ENCODE results near the gene BRI3.

Gene BRI3

DNA sequence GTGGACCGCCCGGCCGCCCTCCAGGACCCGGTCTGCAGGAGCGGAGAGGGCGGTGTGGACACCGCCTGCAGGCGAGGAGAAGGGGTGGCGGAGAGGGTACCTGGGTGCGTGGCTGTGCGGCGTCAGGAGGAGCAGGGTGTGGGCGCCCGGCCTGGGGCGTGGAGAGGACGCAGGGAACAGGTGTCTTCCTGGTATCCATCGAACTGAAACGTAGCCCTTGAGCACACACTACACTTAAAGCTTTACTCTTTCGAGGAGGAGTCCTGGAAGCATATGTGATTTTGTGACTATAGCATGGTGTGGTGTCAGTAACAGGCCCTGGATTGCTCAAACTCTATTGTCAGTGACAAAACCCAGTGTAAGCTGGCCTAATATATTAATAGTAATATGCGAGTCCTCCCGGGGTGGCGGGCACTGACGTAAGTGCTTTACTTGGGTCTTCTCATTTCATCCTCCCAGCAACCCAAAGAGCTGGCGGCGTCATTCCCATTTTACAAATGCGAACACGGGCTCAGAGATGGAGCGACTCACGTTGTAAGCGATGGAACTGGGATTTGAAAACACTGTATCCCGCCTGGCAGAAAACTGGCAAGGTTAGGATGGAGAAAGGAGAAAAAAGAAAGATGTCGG lies 28.9 kb upstream of the BRI3 start:
- no peak for DNase-seq (ENCODE audit: low read depth)

DNA sequence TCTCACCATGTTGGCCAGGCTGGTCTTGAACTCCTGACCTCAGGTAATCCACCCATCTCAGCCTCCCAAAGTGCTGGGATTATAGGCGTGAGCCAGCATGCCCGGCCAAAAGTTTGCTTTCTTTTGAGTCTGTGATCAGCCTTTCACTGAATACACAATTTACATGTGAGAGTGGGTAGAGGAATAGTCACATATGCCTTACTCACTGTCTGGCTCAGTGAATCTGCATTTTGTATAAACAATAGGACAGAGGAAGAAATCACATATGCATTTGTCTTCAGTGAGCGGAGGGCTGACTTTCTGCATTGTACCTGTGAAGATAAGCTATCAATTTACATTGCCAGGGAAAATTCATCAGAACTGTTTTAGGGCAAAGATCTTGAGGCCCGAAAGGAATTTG lies 27.0 kb upstream of the BRI3 start:
- DNase-seq (ENCODE audit: low read depth): no peak

DNA sequence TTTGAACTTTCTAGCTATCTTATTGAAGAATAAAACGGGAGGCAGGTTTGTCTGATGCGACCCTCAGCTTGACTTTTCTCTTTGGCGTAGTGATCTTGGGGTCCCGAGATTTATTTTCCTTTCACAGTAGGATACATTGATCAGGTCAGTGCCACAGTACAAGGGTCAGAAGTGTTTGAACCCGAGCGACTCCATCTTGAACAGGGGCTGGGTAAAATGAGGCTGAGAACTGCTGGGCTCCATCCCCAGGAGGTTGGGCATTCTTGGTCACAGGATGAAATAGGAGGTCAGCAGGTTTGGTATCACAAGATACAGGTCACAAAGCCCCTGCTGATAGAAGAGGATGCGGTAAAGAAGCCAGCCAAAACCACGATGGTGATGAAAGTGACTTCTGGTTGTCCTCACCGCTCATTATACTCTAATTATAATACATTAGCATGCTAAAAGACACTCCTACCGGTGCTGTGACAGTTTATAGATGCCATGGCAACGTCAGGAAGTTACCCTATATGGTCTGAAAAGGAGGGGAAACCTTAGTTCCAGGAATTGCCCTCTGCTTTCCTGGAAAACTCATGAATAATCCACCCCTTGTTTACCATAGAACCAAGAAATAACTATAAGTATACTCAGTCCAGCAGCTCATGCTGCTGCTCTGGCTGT lies 26.4 kb upstream of the BRI3 start:
- DNase-seq (ENCODE audit: low read depth): no peak

DNA sequence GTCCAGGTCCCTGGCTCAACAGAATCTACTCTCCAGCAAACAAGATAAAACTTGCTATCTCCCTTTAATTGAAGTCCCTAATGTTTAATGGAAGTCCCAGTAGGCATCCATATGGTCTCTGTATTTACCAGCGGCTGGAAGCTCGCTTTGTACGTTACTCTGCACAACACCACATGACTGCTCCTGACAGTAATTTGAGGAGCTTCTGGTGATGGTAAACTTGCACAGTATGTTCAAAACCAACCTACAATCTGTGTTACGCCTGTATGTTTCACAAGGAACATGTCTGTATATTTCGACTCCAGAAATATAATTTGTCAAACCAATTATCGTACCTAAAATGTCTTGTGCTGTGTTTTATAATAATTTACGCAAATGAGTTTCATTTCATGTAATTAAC lies 25.1 kb upstream of the BRI3 start:
- DNase-seq (ENCODE audit: low read depth): no peak

DNA sequence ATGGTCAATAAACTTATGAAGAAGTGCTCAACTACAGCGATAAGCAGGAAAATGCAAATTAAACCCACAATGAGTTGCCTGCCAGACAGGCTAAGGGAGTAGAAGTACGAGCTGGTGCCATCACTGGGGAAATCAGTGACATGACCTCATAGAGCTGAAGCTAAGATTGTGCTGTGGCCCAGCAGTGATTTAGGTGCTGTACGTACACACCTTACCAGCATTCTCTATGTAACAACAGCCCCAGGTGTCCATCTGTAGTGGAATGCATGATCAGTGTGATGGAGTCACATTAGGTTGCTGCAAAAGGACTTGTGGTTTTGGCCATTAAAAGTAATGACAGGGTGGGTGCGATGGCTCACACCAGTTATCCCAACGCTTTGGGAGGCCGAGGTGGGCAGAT lies 23.8 kb upstream of the BRI3 start:
- DNase-seq (ENCODE audit: low read depth): no peak

DNA sequence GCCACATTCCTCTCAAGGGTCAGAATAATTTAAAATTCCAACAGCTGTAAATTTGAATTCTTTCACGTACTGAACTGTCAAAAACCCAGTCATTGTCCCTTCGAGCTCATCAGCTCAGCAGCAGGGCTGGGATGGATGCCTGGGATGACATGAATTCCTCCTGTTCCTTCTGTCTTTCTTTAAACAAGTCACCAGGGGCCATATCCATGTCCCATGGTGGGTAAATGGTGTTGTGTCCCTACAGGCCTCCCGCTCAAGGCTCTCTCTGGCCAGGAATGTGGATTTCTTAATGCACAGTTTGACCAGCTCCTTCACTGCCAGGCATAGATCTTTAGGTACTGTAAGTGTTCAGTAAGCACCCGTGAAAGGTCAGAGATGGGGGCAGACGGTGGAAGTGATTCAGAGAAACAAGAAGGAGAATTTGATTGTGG lies 15.6 kb upstream of the BRI3 start:
- no peak for DNase-seq (ENCODE audit: low read depth)

DNA sequence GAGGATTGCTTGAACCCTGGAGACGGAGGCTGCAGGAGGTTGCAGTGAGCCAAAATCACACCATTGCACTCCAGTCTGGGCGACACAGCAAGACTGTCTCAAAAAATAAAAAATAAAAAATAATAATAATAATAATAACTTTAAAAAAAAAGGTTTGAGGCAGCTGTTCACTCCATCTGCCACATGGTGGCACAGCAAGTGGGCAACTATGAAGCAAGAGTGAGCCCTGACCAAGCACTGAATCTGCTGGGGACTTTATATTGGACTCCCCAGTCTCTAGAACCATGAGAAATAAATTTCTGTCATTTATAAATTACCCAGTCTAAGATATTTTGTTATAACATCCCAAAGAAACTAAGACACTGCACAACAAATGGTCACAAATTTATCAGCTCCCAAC lies 14.6 kb upstream of the BRI3 start:
- DNase-seq (ENCODE audit: low read depth): no peak

DNA sequence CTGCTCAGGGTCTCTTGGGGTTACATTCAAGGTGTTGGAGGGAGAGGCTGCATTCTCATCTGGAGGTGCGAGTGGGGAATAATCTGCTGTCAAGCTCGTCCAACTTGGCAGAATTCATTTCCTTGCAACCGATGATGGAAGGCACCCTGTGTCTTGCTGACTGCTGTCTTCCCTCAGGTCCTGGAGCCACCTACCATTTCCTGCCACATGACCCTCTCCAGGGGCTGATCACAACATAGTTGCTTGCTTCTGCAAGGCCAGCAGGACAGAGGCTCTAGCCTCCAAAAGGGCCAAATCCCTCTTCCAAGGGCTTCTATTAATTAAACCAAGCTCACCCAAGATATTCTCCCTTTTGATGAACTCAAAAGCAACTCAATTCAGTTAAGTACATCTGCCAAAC lies 14.2 kb upstream of the BRI3 start:
- DNase-seq (ENCODE audit: low read depth): no peak

DNA sequence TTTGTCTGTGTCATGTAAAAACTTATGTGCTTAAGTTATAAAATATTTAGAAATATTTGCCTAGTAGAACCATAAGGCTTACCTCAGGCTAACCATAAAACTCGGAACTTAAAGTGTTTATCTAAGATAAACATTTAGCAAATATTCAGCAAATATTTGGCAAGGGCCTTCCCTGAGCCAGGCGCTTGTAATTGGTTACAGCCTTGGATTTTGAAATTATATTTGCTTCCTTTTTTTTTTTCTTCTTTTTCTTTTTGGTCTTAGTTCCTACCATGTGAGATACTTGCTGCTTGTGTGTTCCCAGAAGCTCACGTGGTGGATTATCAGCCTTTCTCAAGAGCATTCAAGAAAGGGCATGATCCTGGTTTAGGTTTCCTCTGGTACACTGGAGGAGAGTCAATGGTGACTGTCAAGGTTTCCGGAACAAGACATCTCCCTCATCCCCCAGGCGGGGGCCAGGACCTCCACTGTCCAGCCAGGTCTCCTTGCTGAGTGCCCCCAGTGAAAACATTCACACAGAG lies 5.2 kb upstream of the BRI3 start:
- no peak for DNase-seq (ENCODE audit: low read depth)

DNA sequence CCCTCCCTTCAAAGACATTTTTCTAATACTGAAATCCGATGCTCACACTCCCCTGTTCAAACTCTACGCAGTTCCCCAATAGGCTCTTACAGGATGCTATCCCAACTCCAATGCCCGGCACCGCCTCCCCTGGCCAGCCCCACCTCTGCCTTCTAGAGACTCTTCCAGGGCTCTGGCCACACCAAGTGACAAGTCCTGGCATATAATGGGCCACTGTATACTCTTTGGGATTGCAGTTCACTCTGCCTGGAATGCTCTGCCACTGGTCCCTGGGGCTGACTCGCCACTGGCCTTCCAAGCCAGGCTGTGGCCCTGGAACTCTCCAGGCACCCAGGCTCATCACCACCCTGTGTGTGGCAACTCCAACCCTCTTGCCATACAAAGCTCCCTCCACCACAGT lies 3.1 kb upstream of the BRI3 start:
- DNase-seq (ENCODE audit: low read depth): no peak

DNA sequence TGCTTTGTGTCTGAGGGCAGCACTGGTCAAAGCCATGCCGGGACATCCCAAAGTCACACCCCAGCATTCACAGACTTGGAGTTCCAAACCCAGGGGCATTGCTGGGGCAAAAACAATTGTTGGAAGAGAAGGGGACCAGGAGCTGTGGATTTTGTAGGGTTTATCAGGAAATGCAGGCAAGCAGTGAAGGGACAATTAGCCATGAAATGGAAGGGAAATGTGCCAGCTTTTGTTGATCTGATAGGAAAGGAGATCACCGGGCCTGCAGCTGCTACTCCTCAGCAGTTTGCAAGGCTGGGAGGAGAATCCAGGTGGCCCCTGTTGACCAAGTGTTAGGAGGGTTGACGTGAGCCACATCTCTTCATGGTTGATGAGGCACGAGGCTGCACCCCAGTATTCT lies 2.5 kb upstream of the BRI3 start:
- DNase-seq (ENCODE audit: low read depth): no peak

DNA sequence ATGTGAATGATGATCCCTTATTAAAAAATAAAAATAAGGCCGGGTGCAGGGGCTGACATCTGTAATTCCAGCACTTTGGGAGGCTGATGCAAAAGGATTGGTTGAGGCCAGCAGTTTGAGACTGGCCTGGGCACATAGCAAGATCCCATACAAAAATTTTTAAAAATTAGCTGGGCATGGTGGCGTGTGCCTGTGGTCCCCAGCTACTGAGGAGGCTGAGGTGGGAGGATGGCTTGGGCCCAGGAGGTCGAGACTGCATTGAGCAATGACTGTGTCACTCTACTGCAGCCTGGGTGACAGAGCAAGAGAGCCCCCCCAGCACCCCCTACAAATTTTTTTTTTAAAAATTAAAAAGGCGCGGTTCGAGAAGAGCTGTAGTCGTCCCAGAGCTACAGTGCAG lies 1.2 kb upstream of the BRI3 start:
- no peak for DNase-seq (ENCODE audit: low read depth)

DNA sequence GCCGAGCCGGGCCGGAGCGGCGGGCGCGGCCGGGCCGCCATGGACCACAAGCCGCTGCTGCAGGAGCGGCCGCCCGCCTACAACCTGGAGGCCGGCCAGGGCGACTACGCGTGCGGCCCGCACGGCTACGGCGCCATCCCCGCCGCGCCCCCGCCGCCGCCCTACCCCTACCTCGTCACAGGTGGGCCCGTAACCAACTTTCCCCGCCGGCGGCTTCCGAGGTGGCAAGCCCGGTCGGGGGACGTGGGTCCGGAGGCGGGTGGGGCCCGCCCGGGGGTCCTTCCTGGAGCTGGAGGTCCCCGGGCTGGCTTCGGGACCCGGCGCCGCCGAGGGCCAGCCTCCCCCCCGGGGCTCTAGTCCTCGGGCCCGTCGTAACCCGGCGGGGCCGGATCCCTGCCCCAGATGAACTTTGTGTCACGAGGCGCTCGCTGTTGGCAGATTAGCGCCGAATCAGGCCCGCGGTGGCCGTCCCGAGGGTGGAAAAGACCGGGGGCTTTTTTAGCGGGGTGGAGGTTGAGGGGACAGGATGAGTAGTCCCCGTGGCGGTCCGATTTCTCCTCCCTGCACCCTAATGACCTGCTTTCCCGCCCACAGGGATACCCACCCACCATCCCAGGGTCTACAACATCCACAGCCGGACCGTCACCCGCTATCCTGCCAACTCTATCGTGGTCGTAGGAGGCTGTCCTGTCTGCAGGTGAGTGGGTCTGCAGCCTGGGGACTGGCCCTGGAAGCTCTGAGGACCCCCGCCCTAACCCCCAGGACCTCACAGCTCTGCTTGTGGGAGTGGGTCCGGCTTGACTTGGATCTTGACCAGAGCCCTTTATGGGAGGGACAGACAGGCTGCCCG lies 496 bp downstream of the BRI3 start:
- no peak for DNase-seq (ENCODE audit: low read depth)

DNA sequence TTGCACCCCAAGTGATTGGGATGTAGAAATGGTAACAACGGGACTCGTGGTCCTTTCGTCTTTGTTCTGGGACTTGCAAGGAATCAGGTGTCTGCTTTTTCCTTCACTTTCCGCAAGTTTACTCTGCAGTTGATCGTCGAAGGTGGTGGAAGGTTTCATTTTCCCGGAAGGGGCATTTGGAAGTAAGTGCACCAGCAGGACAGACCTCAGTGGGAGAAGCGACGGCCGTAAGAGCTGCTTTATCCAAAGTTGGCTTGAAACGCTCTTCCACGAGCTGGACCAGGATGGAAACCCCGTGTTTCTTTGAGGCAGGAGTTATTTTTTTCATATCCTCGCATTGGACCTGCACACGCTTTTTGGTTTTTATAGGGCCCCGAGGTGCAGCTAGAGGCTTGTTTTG lies 1.2 kb downstream of the BRI3 start:
- no peak for DNase-seq (ENCODE audit: low read depth)

DNA sequence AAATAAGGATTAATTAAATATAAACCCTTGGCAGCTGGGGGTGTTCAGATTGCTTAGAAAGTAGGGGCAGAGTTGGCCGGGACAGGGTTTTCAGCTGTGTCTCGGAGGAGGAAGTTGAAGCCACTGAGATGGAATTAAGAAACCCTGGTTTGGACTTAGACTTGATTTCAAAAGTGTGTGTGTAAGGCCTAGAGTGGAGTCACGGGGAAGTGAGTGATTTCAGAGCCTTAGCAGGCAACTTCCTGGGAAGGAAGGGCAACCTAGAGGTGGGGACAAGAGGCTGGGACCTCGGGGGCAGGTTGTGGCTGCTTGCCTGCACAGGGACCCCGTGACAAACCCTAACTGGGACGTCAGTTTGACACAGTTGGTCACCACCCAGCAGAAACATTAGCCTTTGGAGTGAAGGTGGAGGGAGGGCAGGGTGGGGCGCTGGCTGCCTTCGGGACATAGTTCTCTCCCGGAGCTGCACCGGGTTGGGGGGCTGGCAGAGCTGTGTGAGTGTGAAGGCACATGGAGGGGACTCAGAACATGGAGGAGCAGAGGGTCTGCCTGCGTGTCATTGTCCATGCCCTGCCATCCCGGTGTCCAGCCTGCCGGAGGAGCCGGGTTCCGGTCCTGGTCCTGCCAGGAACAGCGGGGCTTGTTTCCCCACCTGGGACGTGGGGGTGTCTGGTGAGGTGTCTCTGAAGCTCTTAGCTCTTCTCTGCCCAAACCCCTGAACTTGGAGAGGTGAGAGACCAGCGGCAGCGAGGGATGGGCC lies 1.8 kb downstream of the BRI3 start:
- DNase-seq (ENCODE audit: low read depth): no peak

DNA sequence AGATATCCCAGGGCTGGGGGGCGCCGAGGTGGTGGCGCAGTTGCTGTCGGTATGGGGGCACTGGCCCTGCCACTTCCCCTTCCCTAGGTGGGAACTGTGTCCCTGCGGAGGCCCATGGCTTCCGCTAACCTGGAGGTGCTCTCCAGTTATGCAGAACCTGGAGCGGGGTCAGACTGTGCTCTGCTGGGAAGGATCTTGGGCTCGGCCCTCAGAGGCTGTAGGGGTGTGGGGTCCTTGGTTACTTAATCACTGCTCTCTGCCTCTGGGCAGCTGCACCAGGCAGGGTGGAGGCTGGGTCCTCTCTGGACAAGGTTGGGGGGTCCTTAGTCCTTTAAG lies 2.4 kb downstream of the BRI3 start:
- DNase-seq (ENCODE audit: low read depth): no peak

DNA sequence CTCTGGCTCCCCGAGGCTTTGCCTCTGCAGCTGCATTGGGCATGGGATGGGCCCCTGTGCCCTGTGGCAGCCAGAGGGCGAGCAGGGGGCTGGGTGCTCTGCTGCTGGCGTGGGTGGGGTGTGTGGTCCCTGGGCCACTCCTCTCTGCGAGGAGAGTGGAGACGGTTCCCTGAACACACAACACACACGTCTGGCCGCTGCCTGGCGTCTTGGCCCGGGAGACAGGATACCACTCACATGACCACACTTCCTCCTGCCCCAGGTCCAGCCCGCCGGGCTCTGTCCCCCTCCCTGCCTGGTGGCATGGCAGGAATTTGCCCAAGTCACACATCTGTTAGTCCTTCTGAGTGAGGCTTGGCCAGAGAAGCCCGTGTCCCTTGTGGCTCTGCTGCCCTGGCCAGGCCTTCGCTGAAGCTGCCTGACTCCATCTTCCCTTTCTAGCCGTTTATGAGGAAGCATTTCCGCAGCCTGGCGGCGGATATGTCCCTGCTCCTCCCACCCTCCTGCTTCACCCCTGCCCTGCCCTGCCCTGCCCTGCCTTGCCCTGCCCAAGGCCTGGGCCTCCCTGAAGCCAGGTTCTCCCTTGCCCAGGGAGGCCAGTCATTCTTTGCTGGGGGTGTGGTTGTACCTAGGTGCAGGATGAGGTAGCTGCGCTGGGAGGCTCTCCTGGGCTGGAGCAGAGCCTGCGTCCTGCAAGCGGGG lies 3.0 kb downstream of the BRI3 start:
- DNase-seq (ENCODE audit: low read depth): no peak

DNA sequence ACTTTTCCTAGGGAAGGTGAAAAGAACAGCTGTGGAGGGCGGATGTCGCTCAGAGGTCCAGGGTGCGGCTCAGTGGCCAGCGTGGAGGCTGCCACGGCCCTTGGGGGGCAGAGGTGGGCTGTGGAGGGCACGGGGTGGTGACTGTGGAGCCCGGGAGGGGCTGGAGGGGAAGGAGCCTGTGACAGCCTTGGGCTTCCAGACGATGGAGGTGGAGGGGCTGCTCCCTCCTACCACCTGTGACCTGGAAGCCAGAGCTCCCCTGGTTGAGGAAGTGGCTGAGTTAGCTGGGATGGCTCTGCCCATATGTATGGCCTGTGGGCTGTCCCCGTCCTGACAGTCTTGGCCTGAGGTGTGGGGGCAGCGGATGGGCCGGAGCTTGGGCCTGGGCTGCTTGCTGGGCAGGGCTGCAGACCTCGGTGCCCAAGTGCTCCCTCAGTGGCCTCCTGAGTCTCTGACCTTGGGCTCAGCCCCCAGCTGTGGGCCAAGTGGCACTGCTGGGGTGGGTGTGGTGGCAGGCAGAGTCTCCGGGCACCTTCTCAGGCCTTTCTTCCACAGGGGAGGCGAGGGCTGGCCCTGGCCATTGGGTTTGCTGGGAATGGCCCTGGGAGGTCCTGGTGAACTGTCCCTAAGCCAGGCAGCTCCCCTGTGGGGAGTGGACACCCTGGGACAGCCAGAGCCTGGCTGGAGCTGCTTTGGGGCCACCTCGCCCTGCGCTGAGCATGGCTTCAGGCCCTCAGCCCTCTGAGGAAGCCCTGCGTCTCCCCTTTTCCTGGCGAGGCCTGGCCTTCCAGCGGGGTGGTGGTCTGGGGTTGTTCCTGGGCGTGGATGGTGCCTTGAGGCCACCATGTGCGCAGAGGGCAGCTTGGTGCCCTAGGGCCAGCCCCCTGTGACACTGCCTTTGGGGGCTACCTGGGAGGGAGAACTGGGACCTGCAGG lies 3.9 kb downstream of the BRI3 start:
- no peak for DNase-seq (ENCODE audit: low read depth)

DNA sequence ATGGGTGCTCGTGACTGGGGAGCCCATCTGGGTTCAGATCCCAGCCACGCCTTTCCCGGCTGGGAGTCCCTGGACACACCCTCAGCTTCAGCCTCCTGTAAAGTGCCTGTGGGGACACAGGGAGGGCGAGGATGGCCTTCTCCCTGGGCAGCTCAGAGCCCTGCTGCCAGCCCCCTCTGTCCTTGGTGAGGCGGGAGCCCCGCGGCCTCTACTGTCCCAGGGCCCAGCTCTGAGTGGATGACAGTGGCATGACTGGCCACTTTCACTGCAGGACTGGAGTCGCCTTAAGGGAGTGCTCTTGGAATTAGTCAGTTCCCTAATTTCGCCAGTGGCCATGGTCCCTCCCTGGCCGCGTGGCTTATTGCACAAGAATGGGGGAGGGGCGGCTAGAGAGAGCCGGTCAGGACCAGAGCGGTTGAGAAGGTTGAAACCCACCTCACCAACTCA lies 4.6 kb downstream of the BRI3 start:
- DNase-seq (ENCODE audit: low read depth): no peak

DNA sequence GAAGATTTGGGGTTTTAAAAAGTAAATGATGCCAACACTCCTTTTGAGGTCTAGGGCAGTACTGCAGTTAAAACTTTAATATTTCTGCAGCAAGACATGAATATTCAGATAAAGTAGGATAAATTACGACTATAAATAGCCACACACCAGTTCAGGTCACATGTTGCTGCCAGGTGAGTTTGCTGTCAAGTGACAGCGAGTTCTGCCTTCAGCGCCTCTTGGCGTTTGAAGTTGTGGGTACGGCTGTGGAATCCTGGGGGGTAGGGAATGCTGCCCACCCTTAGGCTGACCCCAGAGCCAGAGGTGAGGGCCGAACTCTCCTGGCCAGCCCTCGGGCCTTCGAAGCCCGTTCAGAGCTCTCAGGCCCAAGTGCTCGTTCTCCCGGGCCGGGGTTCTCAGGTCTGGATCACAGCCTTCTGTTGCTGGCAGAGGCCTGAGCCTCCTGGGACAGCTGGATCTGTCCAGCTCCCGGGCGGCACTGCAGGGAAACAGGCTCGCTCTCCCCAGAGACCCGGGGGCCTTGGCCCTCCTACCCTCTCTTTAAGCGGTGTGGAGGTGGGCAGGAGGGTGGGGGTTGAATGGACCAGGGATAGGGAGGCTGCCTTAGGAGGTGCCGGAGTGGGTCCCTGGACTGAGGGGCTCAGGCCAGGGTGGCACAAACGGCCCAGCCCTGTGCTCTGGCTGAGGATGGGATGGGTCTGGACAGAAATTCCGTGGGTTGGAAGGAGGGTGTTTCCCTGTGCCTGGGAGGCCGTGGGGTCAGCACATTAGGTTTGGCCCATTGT lies 5.4 kb downstream of the BRI3 start:
- DNase-seq (ENCODE audit: low read depth): no peak
